Measurements from ENCODE around the gene GGTA1.

- TF ChIP-seq CTCF (conservative IDR thresholded peaks at IDR 0.05 in 1 of 2, IDR thresholded peaks at IDR 0.05 in 1 of 2; ENCODE audit: low read depth in 1 of 2, low read length in 2 of 2) (no peak), EZH2 (IDR thresholded peaks at IDR 0.05; ENCODE audit: low read length, missing control alignments) (no peak)
These were observed 49.4 kb downstream of the GGTA1 start for GRCh38 chr9:121450241-121450640.

All from fibroblast of lung (primary cell).